SK-N-SH treated with all-trans-retinoic acid at 6 μM for 48 hours (cell line): Measurements from ENCODE around the gene DLG2.

Experiments
- PPARA ChIP-seq: fragments of 250-450 bp; sonication (Bioruptor Pico); IDR thresholded peaks from 2 replicates; pipeline ENCODE4 v1.5.0; 2020; ENCODE audit warnings: mild to moderate bottlenecking, borderline replicate concordance
- SNAI2 ChIP-seq: fragments of 250-450 bp; sonication (Bioruptor Pico); IDR thresholded peaks from 2 replicates; pipeline ENCODE4 v1.5.0; 2020; ENCODE audit warnings: mild to moderate bottlenecking, moderate library complexity
- ZC3H10 ChIP-seq: fragments of 250-450 bp; sonication (Bioruptor Pico); IDR thresholded peaks from 2 replicates; pipeline ENCODE4 v1.5.1; 2021; ENCODE audit warnings: mild to moderate bottlenecking, moderate library complexity
- ZFP3 ChIP-seq: fragments of 250-450 bp; sonication (Bioruptor Pico); IDR thresholded peaks from 2 replicates; pipeline ENCODE4 v1.5.0; 2020; ENCODE audit warnings: mild to moderate bottlenecking, moderate library complexity

DNA sequence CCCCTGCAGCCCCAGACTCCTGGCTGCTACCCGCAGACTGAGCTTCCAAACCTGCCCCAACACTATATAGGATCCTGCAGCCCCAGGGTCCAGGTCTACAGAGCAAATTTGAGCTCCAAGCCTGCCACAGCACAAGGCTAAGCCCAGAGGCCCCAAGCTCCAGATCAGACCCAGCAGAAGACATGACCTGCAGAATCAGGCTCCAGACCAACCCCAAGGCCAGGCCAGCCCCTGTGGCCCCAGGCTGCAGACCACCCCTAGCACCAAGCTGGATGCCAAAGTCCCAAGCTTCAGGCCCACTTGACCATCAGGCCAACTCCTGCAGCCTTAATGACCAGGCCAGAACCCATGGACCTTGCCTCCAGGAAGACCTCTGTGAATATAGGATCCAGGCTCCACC, 145.3 kb downstream of the DLG2 start:
- TF ChIP-seq PPARA (CRISPR knock-in tag) (no peak), ZC3H10 (CRISPR knock-in tag) (no peak), ZFP3 (CRISPR knock-in tag) (no peak), SNAI2 (CRISPR knock-in tag) (no peak)
